LHCN-M2 (cell line): ENCODE data around the gene OR13C5. TPM values are rescaled to one million over a fixed set of nuclear protein-coding genes. Genes with fewer than 3 reads are reported as not detected.
"Not testable (repeated sequence)": the region's sequence is repeated elsewhere in the genome, so short reads cannot be mapped to it uniquely, and the experiment has no call there.

ENCODE experiments used
- DNase-seq: peaks from one replicate; pipeline ENCODE4 v3.0.0-alpha.2; 2012; ENCODE audit warnings: low read depth
- polyA plus RNA-seq: library from polyadenylated mRNA; unstranded; fragments of >200 nt; gene quantifications from one replicate; pipeline ENCODE4 v1.2.1, GENCODE V29; 2012; ENCODE audit warnings: missing spikeins
- total RNA-seq: library from RNA; depleted of rRNA; stranded (reverse); fragments of >200 nt; gene quantifications from 2 replicates; pipeline ENCODE4 v1.2.3, GENCODE V29; 2014; rRNA removed

OR13C5 gene
- total RNA-seq: not detected in 2 replicates
- not detected for polyA plus RNA-seq

DNA sequence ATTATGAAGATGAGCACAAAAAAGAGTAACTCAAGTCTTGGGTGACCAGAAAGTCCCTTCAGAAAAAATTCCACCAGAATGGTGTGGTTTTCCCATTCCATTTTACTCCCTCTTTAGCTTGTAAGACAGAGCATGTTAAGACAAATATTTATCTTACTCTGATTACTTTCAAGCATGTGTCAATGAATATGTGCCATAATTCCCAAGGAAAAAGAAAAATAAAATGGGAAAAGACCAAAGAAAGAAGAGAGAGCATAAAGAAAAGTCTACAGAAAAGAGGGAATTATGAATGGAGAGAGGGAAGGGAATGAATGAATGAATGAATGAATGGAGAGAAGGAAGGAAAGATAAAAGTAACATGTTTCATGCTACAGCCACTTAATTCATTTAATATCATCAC, at the start of gene OR13C5:
Gene OR13C5, minus strand, starts transcription at position 101 of the 400 bp plus-strand sequence. Its CDS starts 0 bp downstream, at position 101.
- DNase-seq: not testable (repeated sequence)

DNA sequence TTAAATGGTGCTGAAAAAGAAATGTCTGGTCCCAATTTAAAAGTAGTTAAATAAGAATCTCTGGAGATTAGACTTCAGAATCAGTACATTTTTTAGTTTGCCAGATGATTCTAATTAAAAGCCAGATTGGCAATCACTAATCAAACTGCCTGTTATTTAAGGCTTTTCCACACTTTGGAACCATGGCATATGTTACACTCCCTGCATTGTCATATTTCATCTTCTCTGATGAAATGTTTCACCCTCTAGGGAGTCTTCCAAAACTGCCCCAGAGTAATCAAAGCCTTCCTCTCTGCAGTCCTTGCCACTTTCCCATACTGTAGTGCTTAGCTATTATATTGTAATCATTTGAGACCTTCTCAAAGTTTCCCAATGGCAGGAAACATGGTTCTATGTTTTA, 36.2 kb upstream of the OR13C5 start:
- no peak for DNase-seq

DNA sequence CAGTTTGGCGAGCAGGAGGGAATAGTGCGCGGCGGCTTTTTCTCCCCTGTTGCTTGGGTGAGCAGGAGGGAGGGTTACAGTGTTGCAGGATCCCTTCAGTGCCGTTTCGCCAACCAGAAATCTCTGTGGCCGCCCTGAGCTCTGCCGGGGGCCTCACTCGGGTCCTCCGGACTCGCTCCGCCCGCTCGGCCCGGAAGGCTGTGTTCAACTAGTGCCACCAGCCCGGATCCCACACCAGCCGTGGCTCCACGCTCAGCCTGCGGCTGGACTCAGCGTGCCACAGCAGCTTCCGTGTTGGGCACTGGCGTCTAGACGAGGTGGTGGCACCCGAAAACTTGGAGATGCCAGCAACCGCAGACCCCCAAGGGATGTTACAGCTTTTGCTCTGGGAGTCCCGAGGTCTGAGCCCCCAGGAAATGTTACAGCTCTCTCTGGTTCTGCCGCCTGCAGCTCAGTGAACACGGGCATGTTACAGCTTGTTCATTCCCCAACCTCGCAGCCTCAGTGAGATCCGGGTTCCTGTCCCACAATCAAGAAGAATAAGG, 34.8 kb upstream of the OR13C5 start:
- DNase-seq: no peak

DNA sequence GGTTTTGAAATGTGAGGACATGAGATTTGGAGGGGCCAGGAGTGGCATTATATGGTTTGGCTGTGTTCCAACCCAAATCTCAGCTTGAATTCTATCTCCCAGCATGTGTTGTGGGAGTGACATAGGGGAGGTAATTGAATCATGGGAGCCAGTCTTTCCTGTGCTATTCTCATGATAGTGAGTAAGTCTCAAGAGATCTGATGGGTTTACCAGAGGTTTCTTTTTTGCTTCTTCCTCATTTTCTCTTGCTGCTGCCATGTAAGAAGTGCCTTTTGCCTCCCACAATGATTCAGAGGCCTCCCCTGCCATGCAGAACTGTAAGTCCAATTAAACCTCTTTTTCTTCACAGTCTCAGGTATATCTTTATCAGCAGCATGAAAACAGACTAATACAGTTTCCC, 26.8 kb upstream of the OR13C5 start:
- DNase-seq: not testable (repeated sequence)

GRCh38 chr9:104618104-104618503, 18.9 kb upstream of the OR13C5 start, which contains the start of gene OR13C9:
TSS of gene OR13C9 (minus strand) at chr9:104618204. CDS start at chr9:104618204, 0 bp downstream.
- no peak for DNase-seq

DNA sequence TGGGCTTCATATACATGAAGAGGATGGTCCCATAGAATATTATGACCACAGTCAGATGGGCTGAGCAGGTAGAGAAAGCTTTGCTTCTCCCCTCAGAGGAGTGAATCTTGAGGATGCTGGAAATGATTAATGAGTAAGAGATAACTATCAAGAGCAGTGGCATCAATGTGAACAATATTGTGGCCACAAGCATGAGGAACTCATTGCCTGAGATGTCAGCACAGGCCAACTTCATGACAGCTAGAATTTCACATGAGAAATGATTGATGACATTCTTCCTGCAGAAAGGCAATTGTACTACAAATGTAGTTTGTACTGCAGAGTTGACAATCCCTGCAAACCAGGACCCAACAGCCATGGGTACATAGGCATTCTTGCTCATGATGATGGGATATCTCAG, 18.2 kb upstream of the OR13C5 start:
- DNase-seq: no peak

- no peak for DNase-seq
These were observed 12.0 kb upstream of the OR13C5 start for GRCh38 chr9:104611213-104611612.

- no peak for DNase-seq
These were observed 9.1 kb upstream of the OR13C5 start for GRCh38 chr9:104608336-104608735.

DNA sequence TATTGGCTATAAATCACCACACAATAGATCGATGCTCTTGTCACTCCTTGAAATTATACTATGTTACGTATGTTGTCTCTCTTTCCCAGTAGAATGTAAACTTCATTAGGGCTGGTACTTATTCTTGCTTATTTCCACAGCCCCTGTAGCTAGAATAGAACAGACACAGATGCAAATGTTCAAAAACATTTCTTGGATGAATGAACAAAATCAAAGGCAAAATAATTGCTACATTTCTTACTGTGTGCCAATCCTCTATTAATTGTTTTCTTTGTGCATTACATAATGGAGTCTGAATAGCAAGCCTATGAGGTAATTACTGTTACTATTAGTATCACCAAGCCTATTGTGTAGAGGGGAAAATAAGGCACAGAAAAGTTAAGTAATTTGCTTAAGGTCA, 6.9 kb upstream of the OR13C5 start:
- no peak for DNase-seq

DNA sequence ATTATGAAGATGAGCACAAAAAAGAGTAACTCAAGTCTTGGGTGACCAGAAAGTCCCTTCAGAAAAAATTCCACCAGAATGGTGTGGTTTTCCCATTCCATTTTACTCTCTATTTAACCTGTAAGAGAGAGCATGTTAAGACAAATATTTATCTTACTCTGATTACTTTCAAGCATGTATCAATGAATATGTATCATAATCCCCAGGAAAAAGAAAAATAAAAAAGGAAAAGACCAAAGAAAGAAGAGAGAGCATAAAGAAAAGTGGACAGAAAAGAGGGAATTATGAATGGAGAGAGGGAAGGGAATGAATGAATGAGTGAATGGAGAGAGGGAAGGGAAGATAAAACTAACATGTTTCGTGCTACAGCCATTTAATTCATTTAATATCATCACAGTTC, 6.3 kb upstream of the OR13C5 start, which contains the start of gene OR13C2:
Gene OR13C2, minus strand, starts transcription at position 101 of the 400 bp plus-strand sequence. Its CDS starts 0 bp downstream, at position 101.
- not testable (repeated sequence) for DNase-seq

- no peak for DNase-seq
These were observed 5.6 kb upstream of the OR13C5 start for GRCh38 chr9:104604801-104605200.

DNA sequence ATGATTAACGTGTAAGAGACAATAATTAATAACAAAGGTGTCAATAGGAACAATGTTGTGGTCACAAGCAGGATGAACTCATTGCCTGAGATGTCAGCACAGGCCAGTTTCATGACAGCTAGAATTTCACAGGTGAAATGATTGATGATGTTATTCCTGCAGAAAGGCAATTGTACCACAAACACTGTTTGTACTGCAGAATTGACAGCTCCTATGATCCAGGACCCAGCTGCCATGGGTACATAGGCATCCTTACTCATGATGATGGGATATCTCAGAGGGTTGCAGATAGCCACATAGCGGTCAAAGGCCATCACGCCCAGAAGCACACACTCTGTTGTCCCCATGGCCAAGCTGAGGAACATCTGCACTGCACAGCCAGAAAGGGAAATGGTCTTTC, 464 bp downstream of the OR13C5 start:
- not testable (repeated sequence) for DNase-seq

GRCh38 chr9:104589626-104590025, 9.6 kb downstream of the OR13C5 start:
- no peak for DNase-seq

DNA sequence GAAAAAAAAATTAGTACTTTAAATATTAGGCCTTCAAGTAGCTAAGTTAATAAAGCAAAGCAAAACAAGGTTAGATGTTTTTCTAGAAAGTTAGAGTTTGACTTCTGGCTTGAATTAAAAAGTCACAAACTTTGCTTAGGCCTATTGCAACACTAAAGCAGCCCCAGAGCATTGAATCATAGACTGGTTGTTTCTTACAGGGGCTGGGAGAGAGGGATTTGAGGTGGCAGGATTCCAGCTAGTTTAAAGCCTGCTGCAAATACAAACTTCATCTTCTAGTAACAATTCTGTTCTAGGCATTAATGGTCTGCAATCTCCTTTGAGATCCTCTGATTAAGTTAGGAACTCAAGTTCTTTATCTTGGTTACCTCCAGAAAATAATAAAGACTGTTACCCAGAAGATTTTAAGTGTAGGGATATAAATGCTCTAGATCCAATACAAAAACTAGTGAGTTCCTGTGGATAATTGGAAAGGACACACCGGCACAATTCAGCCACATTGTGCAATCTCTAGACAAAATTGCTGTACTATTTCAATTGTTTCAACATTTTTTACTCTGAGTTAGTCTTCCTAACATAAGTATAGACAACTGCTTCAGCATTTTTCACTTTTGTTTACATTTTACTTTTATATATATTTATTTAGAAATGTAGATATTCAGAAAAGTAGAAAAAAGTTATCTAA, 12.6 kb downstream of the OR13C5 start:
- DNase-seq: peak; percentile 4

- DNase-seq: no peak
These were observed 18.7 kb downstream of the OR13C5 start for GRCh38 chr9:104580562-104580961.

DNA sequence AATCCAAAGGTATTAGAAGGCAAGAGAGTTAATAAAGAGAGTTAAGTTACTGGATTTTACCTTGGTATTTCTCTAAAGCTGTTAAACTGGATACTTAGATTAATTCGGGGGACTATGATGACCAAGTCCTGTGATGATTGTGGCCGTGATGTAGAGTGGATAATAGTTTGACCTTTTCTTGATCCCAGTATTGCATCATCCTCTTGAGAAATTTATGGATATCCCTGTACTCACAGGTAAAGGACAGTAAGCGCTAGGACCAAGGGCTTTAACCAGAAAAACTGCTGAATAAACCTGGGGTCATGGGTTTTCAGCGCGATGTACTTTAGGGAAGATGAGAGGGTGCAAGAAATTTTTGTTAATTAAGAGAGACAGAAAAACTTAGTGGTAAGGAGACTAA, 21.9 kb downstream of the OR13C5 start:
- no peak for DNase-seq

- peak; percentile 13 for DNase-seq
These were observed 23.8 kb downstream of the OR13C5 start for GRCh38 chr9:104575456-104575855.

DNA sequence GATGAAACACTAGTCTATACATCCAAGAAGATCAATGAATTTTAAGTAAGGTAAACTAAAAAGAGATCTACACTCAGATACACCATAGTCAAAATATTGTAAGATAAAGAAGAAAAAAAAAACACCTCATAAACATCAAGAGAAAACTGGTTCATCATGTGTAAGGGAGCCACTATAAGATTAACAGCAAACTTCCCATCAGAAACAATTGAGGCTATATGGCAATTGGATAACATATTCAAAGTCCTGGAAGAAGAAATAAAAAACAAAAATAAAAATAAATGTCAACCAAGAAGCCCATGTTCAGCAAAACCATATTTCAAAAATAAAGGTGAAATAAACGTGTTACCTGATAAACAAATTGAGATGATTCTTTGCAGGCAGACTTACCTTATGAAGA, 26.6 kb downstream of the OR13C5 start:
- DNase-seq: no peak

- DNase-seq: no peak
These were observed 30.3 kb downstream of the OR13C5 start, which contains the start of gene OR13C8 for GRCh38 chr9:104568868-104569267. TSS of gene OR13C8 (plus strand) at chr9:104569168. CDS start at chr9:104569168, 0 bp downstream.

DNA sequence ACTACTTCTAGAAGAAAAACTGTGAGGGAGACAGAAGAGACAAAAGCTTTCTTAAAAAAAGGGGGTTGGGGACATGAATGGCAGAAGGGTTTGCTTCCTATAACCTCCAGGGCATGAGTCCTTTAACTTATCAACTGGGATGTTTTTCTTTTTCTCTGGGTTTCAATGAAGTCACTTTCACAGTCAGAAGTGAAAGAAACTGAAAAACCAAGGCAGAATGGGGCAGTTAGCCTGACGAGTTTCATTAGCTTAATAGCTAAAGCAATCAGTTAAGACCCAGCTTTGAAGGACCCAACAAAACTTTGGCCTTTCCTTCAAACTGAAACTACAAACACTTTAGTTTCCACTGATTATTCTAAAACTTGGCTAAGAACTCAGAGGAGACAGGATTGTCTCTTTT, 34.9 kb downstream of the OR13C5 start:
- no peak for DNase-seq

DNA sequence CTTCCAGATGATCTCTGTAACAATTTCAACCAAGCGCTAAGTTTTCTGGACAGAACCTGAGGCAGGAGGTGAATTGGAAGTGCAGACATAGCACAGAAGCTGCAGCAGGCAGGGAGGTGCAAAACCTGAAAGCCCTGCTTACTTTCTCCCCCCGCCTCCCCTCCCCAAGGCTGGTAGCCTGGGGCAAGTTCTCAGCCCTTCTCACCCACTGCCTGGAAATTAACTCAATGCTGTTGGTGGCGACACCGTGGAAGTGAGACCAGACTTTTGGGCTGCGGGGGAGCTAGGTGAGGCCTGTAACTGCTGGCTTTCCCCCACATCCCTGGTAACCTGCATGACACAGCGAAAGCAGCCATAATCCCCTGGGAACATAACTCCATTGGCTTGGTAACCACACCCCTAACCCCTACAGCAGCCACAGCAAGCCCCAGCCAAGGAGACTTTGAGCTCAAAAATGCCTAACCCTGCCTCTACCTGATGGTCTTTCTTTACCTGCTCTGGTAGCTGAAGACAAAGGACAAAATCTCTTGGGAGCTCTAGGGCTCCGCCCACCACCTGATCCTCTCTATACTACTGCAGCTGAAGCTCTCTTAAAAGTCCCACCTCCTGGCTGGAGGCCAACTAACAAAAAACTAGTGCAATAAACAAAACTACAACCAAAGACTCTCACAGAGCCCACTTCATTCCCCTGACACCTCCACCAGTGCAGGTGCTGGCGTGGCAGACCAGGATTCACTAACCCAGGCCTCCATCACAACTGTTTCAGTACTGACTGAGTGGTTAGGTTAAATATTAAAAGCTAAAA, 42.2 kb downstream of the OR13C5 start:
- DNase-seq: no peak

- DNase-seq: peak; percentile 10
These were observed 43.7 kb downstream of the OR13C5 start for GRCh38 chr9:104555521-104555920.
